CD4-positive, alpha-beta T cell treated with Interferon alpha-2 for 1 hour (primary cell): ENCODE measurements around the gene MAGI1.

ENCODE experiments used
- DNase-seq, 2 donors: peaks; one replicate each; pipeline ENCODE4 v3.0.0-alpha.2; 2020 to 2022

The MAGI1 gene

GRCh38 chr3:65379223-65379622, 659.5 kb downstream of the MAGI1 start:
- DNase-seq, result no peak

DNA sequence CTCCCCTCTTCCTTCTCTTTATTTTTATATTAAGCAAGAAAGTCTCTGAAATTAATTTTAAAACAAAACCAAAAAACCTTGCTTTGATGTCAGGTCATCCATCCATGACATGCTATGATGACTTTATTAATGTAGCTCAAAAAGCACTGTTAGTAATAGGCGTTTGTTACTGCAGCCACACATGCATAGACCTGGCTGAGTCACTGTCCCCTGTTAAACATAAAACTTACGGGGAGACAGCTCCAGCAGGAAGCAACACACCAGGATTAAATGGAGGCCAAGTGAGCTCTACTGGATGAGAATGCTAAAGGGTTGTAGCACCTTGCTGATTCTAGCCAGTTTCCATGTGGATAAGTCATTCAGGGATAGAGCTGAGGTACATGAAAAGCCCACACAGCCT, 661.1 kb downstream of the MAGI1 start:
- DNase-seq, result no peak

GRCh38 chr3:65376426-65376825, 662.3 kb downstream of the MAGI1 start:
- no peak for DNase-seq

- DNase-seq, result no peak
Measured at GRCh38 chr3:65371053-65371452, 667.7 kb downstream of the MAGI1 start.

GRCh38 chr3:65368866-65369265, 669.9 kb downstream of the MAGI1 start:
- DNase-seq, result no peak

- DNase-seq, result no peak
Measured at GRCh38 chr3:65362688-65363087, 676.0 kb downstream of the MAGI1 start.

GRCh38 chr3:65361448-65361847, 677.3 kb downstream of the MAGI1 start:
- no peak for DNase-seq

- DNase-seq, result no peak
Measured at GRCh38 chr3:65356331-65357248, 682.1 kb downstream of the MAGI1 start.

- DNase-seq, result no peak
Measured at GRCh38 chr3:65354880-65355279, 683.8 kb downstream of the MAGI1 start.

GRCh38 chr3:65352951-65353350, 685.8 kb downstream of the MAGI1 start:
- DNase-seq, result no peak

DNA sequence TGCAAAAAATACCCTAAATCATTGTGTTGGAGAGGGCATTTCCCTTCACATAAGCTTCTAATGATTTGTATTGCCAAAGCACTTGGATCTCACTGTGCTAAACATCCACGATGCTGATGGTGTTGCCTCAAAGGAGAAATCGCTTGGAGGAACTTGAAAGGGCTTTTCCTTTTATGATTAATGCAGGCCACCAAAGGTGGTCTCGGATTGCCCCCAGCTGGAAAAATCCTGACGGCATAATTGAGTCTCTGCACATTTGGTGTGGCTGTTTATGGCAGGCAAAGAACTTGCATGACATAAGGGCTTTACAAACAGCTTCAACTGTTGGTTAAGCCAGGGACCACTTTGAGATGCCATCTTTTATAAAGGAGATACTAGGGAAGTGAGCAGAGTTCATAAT, 687.0 kb downstream of the MAGI1 start:
- no peak for DNase-seq

GRCh38 chr3:65350801-65351476, 687.8 kb downstream of the MAGI1 start:
- no peak for DNase-seq

DNA sequence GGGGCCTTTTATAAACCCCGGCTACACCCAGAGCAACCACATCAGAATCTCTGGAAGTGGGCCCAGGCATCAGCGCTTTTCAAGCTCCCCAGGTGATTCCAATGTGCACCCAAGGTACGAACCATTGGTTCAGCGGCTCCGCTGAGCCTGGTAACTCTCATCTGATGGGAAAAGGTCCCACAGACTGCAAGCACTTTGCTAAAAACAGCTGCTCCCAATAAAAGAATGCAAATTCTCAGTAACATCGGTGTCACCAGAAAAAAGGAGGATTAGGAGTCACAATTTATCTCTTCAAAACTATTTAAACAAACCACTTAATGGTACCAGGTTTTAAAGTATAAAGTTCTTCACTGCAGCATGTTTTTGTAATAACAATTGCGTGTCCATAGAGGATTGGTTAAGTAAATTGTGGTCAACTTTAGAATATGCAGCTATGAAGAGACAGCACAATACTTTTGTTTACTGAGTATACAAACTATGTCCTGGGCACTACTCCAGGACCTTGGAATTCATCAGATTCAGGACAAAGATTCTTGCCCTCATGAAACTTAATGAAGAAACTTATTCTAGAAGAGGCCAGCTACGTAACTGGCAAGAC, 690.2 kb downstream of the MAGI1 start:
- no peak for DNase-seq

DNA sequence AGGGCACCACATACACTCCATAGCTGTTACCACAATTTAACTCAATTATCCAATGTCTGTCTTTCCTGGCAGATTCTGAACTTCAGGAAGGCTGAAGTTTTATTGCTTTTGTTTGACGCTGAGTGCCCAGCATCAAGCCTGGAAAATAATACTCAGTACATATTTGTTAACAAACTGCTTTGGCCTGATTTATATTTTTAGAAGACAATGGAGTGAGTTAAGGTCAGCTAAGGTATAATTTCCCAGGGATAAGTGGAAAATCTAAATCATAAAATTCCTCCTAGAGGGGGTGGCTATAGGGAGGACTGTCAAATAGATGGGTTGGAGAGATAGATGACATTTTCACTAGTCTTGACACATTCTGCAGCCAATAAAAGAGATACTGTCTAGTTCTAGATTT, 691.6 kb downstream of the MAGI1 start:
- DNase-seq, result no peak

DNA sequence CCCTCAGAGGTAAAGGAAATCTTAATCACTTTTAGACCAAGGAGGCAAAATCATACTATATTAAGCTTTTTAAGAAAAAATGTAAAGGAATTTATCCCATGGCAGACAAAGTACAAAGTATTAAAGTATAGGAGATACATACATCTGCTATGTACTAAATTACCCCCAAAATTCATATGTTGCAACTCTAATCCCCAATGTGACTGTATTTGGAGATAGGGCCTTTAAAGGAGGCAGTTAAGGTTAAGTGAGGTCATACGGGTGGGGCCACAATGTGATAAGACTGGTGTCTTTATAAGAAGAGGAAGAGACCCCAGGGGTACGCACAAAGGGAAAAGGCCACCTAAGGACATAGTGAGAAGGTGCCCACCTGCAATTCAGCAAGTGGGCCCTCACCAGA, 693.9 kb downstream of the MAGI1 start:
- DNase-seq, result no peak

- DNase-seq, result no peak
Measured at GRCh38 chr3:65344444-65344843, 694.3 kb downstream of the MAGI1 start.

DNA sequence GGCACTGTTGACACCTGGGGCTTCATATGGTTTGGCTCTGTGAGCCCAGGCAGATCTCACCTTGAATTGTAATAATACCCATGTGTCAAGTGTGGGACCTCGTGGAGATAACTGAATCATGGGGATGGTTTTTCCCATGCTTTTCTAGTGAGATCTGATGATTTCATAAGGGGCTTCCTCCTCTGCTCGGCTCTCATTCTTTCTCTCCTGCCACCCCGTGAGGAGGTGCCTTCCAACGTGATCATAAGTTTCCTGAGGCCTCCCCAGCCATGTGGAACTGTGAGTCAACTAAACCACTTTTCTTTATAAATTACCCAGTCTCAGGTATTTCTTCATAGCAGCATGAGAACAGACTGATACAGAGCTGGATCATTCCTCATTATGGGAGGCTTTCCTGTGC, 695.0 kb downstream of the MAGI1 start:
- DNase-seq, result no peak

GRCh38 chr3:65343026-65343425, 695.7 kb downstream of the MAGI1 start:
- DNase-seq, result no peak

DNA sequence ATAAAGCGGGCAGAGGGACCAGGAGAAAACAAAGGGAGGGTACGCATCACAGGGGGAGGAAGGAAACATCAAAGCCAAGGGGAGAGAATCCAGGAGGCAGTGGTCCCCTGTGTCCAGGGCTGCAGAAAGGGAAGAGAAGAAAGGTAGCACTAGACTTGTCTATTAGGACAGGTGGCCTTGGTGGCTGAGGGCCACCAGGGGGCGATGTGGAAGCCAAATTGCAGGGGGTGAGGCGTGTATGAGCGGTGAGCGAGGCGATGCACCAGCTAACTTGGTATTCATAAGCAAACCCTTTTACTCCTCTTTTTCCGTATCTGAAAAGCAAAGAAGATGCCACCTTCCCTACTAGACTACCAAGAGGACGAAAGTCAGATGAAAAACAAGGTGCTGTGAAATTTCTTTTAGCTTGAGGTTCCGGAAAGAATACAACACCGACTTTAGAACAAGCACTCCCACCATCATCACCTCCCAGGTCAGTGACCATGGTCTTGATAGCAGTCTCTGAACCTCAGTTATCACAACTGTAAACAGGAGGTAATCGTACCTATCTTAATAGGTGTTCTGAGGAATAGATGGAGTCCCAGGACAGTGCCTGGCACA, 696.5 kb downstream of the MAGI1 start:
- DNase-seq, result no peak

GRCh38 chr3:65339192-65339740, 699.5 kb downstream of the MAGI1 start:
- no peak for DNase-seq

GRCh38 chr3:65338571-65338970, 700.1 kb downstream of the MAGI1 start:
- no peak for DNase-seq

- DNase-seq, result no peak
Measured at GRCh38 chr3:65335587-65335986, 703.1 kb downstream of the MAGI1 start.

DNA sequence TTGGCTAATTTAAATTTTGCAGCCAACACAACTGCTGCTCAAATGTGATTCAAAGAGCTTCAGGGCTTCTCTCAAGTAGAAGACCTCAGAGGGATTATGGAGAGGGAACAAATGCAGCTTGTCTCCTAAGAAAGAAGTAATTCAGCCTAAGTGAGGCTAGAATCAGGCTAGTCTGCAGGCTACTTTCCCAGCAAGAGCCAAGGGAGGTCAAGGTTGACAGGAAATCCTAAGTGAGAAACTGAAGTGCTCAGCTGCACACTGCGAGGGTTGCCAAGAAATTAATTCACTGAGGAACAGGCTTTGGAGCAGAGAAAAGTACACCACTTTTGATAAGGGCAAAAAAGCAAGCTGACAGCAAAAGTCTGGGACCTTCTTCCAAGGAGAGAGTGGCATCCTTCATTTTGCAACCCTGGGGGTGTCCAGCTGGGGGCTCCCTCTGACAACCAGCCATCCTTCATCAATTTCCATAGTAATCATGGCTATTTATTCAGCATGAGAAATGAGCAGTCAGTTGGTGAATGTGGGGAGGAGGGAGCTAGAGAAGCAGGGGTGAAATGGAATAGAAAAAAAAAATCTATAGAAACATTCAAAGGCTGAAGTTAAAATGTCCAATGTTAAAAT, 704.6 kb downstream of the MAGI1 start:
- DNase-seq, result no peak
